Measurements from ENCODE around the gene PSMB10.

The PSMB10 gene

DNA sequence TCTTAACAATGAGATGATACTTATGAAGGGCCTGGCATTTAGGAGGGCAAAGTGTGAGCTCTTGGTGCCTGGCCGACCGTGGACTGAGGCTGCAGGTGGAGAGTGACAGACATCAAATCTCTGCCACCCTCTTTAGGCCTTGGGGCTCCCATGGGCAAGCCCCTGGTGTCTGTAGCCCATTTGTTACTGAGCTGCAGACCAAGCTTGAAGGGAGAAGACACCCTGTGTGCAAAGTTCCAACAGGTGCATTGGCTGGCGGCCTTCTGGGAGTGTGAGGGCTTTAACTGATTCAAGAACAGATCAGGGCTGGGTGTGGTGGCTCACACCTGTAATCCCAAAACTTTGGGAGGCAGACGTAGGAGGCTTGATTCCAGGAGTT is 4.2 kb downstream of the PSMB10 start:
- H3K9ac ChIP-seq (ENCODE audit: low read length in 2 of 2) = no peak overlapping the region
- peaks cover 15 to 20% of the 10 kb centered on the region in 2 donors for H3K36me3 ChIP-seq (ENCODE audit: control insufficient read depth in 2 of 2, insufficient read depth in 2 of 2, low read length in 2 of 2)
- no peaks in the 10 kb centered on the region for H3K9me3 ChIP-seq (ENCODE audit: control insufficient read depth in 2 of 2, low read length in 2 of 2)
- H3K27me3 ChIP-seq (ENCODE audit: control insufficient read depth in 1 of 2, insufficient read depth in 2 of 2, low read length in 2 of 2) = no peaks in the 10 kb centered on the region
- H3K4me1 ChIP-seq (ENCODE audit: control insufficient read depth, insufficient read depth, low read length) = peaks cover 23% of the 10 kb centered on the region
- H3K4me3 ChIP-seq (ENCODE audit: low read length in 2 of 2) = no peak overlapping the region
- no peak overlapping the region for H3K27ac ChIP-seq (ENCODE audit: low read length)

- Histone ChIP-seq H3K4me1 (ENCODE audit: control insufficient read depth, insufficient read depth, low read length) (peaks cover 20% of the 10 kb centered on the region), H3K27ac (ENCODE audit: low read length) (no peak within 1 kb of the TSS), H3K4me3 (ENCODE audit: low read length in 2 of 2) (no peak within 1 kb of the TSS), H3K9me3 (ENCODE audit: control insufficient read depth in 2 of 2, low read length in 2 of 2) (no peaks in the 10 kb centered on the region), H3K36me3 (ENCODE audit: control insufficient read depth in 2 of 2, insufficient read depth in 2 of 2, low read length in 2 of 2) (peaks cover 16 to 21% of the 10 kb centered on the region in 2 donors), H3K27me3 (ENCODE audit: control insufficient read depth in 1 of 2, insufficient read depth in 2 of 2, low read length in 2 of 2) (no peaks in the 10 kb centered on the region), H3K9ac (ENCODE audit: low read length in 2 of 2) (no peak within 1 kb of the TSS)
These were observed 4.8 kb downstream of the PSMB10 start, which contains the start of gene CTRL for GRCh38 chr16:67931712-67932461. Gene CTRL, minus strand, starts transcription at chr16:67931862. Its CDS starts 10 bp downstream, at chr16:67931852.

DNA sequence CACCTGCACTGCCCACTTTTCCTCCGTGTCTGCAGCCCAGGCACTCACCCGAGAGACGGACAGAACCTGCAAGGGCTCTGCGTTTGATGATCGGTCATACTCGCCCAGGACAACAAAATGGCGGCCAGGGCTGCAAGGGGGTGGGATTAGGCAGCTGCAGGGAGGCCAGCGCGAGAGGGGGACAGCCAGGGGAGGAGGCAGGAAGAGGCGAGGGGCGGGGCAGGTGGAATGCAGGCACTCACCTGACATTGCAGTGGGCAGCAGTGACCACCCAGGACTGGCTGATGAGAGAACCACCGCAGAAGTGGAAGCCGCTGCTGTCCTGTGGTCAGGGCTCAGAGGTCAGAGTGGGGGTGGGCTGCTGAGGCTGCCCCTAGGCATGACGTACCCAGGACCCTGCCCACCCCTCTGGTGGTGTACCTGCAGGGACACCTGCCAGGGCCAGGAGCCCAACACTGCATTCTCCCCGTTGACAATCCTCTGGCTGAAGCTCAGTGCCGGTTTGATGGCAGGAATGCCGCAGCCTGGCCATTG is 5.9 kb downstream of the PSMB10 start:
- no peak overlapping the region for H3K9ac ChIP-seq (ENCODE audit: low read length in 2 of 2)
- H3K36me3 ChIP-seq (ENCODE audit: control insufficient read depth in 2 of 2, insufficient read depth in 2 of 2, low read length in 2 of 2) = peaks cover 16 to 21% of the 10 kb centered on the region in 2 donors
- H3K9me3 ChIP-seq (ENCODE audit: control insufficient read depth in 2 of 2, low read length in 2 of 2) = no peaks in the 10 kb centered on the region
- no peaks in the 10 kb centered on the region for H3K27me3 ChIP-seq (ENCODE audit: control insufficient read depth in 1 of 2, insufficient read depth in 2 of 2, low read length in 2 of 2)
- H3K4me1 ChIP-seq (ENCODE audit: control insufficient read depth, insufficient read depth, low read length) = peaks cover 29% of the 10 kb centered on the region
- no peak overlapping the region for H3K27ac ChIP-seq (ENCODE audit: low read length)
- H3K4me3 ChIP-seq (ENCODE audit: low read length in 2 of 2) = no peak overlapping the region

DNA sequence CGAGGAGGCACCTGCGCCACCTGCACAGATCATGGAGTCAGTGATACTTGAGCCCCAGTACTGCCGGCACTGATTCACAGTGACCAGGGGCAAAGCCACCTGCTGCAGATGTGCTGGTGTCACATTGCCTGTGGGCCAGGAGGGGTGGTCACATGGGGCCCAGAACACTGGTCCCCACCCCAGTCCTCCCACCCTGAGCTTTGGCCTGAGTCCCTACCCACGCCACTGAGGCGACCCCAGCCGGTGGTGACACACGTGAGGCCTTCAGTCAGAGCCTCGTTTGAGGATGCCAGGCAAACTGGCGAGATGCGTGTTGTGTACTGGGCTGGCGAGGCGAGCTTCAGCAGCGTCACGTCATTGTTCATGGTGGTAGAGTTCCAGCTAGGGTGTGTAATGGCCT is 6.5 kb downstream of the PSMB10 start:
- Histone ChIP-seq H3K4me3 (ENCODE audit: low read length in 2 of 2) (no peak overlapping the region), H3K27me3 (ENCODE audit: control insufficient read depth in 1 of 2, insufficient read depth in 2 of 2, low read length in 2 of 2) (no peaks in the 10 kb centered on the region), H3K9me3 (ENCODE audit: control insufficient read depth in 2 of 2, low read length in 2 of 2) (no peaks in the 10 kb centered on the region), H3K36me3 (ENCODE audit: control insufficient read depth in 2 of 2, insufficient read depth in 2 of 2, low read length in 2 of 2) (peaks cover 16 to 21% of the 10 kb centered on the region in 2 donors), H3K9ac (ENCODE audit: low read length in 2 of 2) (no peak overlapping the region), H3K4me1 (ENCODE audit: control insufficient read depth, insufficient read depth, low read length) (peaks cover 24% of the 10 kb centered on the region), H3K27ac (ENCODE audit: low read length) (no peak overlapping the region)

GRCh38 chr16:67928561-67929364 is 7.9 kb downstream of the PSMB10 start:
- Histone ChIP-seq H3K9me3 (ENCODE audit: control insufficient read depth in 2 of 2, low read length in 2 of 2) (no peaks in the 10 kb centered on the region), H3K9ac (ENCODE audit: low read length in 2 of 2) (no peak overlapping the region), H3K4me3 (ENCODE audit: low read length in 2 of 2) (no peak overlapping the region), H3K4me1 (ENCODE audit: control insufficient read depth, insufficient read depth, low read length) (peaks cover 20% of the 10 kb centered on the region), H3K27me3 (ENCODE audit: control insufficient read depth in 1 of 2, insufficient read depth in 2 of 2, low read length in 2 of 2) (no peaks in the 10 kb centered on the region), H3K36me3 (ENCODE audit: control insufficient read depth in 2 of 2, insufficient read depth in 2 of 2, low read length in 2 of 2) (peaks cover 16 to 20% of the 10 kb centered on the region in 2 donors), H3K27ac (ENCODE audit: low read length) (no peak overlapping the region)

GRCh38 chr16:67928147-67928546 is 8.5 kb downstream of the PSMB10 start:
- no peak overlapping the region for H3K4me3 ChIP-seq (ENCODE audit: low read length in 2 of 2)
- no peaks in the 10 kb centered on the region for H3K9me3 ChIP-seq (ENCODE audit: control insufficient read depth in 2 of 2, low read length in 2 of 2)
- H3K36me3 ChIP-seq (ENCODE audit: control insufficient read depth in 2 of 2, insufficient read depth in 2 of 2, low read length in 2 of 2) = peaks cover 19 to 21% of the 10 kb centered on the region in 2 donors
- H3K9ac ChIP-seq (ENCODE audit: low read length in 2 of 2) = no peak overlapping the region
- H3K27ac ChIP-seq (ENCODE audit: low read length) = no peak overlapping the region
- no peaks in the 10 kb centered on the region for H3K27me3 ChIP-seq (ENCODE audit: control insufficient read depth in 1 of 2, insufficient read depth in 2 of 2, low read length in 2 of 2)
- peaks cover 25% of the 10 kb centered on the region for H3K4me1 ChIP-seq (ENCODE audit: control insufficient read depth, insufficient read depth, low read length)

- Histone ChIP-seq H3K9ac (ENCODE audit: low read length in 2 of 2) (no peak overlapping the region), H3K4me1 (ENCODE audit: control insufficient read depth, insufficient read depth, low read length) (peaks cover 31% of the 10 kb centered on the region), H3K27me3 (ENCODE audit: control insufficient read depth in 1 of 2, insufficient read depth in 2 of 2, low read length in 2 of 2) (no peaks in the 10 kb centered on the region), H3K4me3 (ENCODE audit: low read length in 2 of 2) (no peak overlapping the region), H3K9me3 (ENCODE audit: control insufficient read depth in 2 of 2, low read length in 2 of 2) (no peaks in the 10 kb centered on the region), H3K36me3 (ENCODE audit: control insufficient read depth in 2 of 2, insufficient read depth in 2 of 2, low read length in 2 of 2) (peaks cover 19 to 21% of the 10 kb centered on the region in 2 donors), H3K27ac (ENCODE audit: low read length) (no peak overlapping the region)
These were observed 9.3 kb downstream of the PSMB10 start for GRCh38 chr16:67927131-67927941.

- Histone ChIP-seq H3K9ac (ENCODE audit: low read length in 2 of 2) (no peak overlapping the region), H3K27ac (ENCODE audit: low read length) (peak overlapping the region; percentile 18), H3K9me3 (ENCODE audit: control insufficient read depth in 2 of 2, low read length in 2 of 2) (no peaks in the 10 kb centered on the region), H3K4me3 (ENCODE audit: low read length in 2 of 2) (no peak overlapping the region), H3K4me1 (ENCODE audit: control insufficient read depth, insufficient read depth, low read length) (peaks cover 33% of the 10 kb centered on the region), H3K36me3 (ENCODE audit: control insufficient read depth in 2 of 2, insufficient read depth in 2 of 2, low read length in 2 of 2) (peaks cover 19 to 20% of the 10 kb centered on the region in 2 donors), H3K27me3 (ENCODE audit: control insufficient read depth in 1 of 2, insufficient read depth in 2 of 2, low read length in 2 of 2) (no peaks in the 10 kb centered on the region)
These were observed 10.4 kb downstream of the PSMB10 start for GRCh38 chr16:67926181-67926750.

DNA sequence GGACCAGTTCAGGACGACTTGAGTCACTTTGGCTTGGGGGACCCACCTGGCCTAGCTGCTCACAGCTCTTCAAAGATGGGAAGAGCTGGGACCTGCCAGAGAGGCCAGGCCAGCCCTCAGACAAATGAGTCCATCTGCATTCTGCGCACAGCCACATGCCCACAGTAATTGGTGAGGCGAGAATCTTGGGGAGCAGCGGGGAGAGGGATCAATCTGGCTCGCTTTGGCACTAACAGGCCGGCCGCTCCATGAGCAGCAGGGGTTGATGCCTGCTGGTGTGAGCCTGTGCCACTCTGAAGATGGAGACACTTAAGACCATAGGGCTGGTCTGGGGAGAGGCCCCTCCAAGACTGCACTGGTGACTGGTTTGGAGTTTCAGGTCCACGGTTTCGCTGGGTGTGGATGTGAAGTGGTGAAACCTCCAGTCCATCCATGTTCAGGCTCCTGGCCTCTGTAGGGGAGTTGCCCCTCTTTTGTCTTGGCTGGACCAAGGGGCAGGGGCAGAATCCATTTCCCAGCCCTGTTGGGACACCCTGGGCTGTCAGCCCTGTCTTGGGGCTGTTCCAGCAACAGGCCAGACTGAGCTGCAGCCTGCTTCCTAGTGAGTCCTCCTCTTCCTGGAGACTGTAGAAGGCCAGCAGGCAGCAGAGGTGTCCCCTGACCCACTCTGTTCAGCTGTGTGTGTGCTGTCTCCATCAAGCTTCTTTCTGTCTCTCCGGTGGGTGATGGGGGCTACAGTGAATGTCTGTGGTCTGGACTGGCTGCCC is 12.3 kb downstream of the PSMB10 start:
- Histone ChIP-seq H3K9ac (ENCODE audit: low read length in 2 of 2) (no peak overlapping the region), H3K27me3 (ENCODE audit: control insufficient read depth in 1 of 2, insufficient read depth in 2 of 2, low read length in 2 of 2) (no peaks in the 10 kb centered on the region), H3K36me3 (ENCODE audit: control insufficient read depth in 2 of 2, insufficient read depth in 2 of 2, low read length in 2 of 2) (peaks cover 13 to 20% of the 10 kb centered on the region in 2 donors), H3K27ac (ENCODE audit: low read length) (no peak overlapping the region), H3K4me3 (ENCODE audit: low read length in 2 of 2) (no peak overlapping the region), H3K9me3 (ENCODE audit: control insufficient read depth in 2 of 2, low read length in 2 of 2) (no peaks in the 10 kb centered on the region), H3K4me1 (ENCODE audit: control insufficient read depth, insufficient read depth, low read length) (peaks cover 39% of the 10 kb centered on the region)

Data from stomach smooth muscle (tissue), 2 donors.